Epithelial cell of proximal tubule (primary cell): ENCODE data around the gene MRPL4. TPM values are rescaled to one million over a fixed set of nuclear protein-coding genes. Genes with fewer than 3 reads are reported as not detected.

Experiments
- DNase-seq: peaks from one replicate; pipeline ENCODE4 v3.0.0-alpha.2; 2011; ENCODE audit warnings: low read depth
- H3K4me3 ChIP-seq: 2 replicates; pipeline ENCODE4 v1.5.1; 2011; ENCODE audit warnings: low read depth, mild to moderate bottlenecking, low read length
- total RNA-seq: library from RNA; depleted of rRNA; stranded (reverse); fragments of >200 nt; gene quantifications from 2 replicates; pipeline ENCODE4 v1.2.3, GENCODE V29; 2015
- TF ChIP-seq, protein P1 (sequence below): conservative IDR thresholded peaks from 2 replicates; pipeline ENCODE4 v1.5.1; 2012; ENCODE audit warnings: low read depth, mild to moderate bottlenecking, low read length

The MRPL4 gene
- total RNA-seq, 1 donor from 2014 or later: 104 TPM

DNA sequence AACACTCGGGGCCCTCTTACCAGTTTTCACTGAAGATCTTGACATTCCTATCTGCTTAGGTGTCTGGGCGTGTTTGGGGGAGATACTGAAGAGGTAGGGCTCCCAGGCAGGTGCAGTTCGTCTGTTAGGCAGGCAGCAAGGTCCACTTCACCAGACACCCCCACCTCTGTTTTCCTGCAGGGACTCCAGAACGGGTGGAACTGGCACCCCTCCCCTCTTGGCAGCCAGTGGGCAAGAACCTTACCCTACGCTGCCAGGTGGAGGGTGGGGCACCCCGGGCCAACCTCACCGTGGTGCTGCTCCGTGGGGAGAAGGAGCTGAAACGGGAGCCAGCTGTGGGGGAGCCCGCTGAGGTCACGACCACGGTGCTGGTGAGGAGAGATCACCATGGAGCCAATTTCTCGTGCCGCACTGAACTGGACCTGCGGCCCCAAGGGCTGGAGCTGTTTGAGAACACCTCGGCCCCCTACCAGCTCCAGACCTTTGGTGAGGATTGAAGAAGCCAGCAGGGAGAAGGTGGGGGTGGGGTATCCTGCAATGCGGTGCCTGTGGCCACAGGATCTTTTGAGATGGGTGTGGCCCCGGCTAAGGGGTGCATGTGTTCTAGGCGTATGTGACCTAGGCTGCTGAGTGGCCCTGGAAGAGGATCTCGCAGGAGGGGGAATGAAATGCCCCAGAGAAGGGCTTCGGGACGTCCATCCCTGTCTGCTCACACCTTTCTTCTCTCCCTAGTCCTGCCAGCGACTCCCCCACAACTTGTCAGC, 31.5 kb downstream of the MRPL4 start:
- TF ChIP-seq, protein P1, sequence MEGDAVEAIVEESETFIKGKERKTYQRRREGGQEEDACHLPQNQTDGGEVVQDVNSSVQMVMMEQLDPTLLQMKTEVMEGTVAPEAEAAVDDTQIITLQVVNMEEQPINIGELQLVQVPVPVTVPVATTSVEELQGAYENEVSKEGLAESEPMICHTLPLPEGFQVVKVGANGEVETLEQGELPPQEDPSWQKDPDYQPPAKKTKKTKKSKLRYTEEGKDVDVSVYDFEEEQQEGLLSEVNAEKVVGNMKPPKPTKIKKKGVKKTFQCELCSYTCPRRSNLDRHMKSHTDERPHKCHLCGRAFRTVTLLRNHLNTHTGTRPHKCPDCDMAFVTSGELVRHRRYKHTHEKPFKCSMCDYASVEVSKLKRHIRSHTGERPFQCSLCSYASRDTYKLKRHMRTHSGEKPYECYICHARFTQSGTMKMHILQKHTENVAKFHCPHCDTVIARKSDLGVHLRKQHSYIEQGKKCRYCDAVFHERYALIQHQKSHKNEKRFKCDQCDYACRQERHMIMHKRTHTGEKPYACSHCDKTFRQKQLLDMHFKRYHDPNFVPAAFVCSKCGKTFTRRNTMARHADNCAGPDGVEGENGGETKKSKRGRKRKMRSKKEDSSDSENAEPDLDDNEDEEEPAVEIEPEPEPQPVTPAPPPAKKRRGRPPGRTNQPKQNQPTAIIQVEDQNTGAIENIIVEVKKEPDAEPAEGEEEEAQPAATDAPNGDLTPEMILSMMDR: no peak
- no peak overlapping the region for H3K4me3 ChIP-seq
- DNase-seq: no peak

DNA sequence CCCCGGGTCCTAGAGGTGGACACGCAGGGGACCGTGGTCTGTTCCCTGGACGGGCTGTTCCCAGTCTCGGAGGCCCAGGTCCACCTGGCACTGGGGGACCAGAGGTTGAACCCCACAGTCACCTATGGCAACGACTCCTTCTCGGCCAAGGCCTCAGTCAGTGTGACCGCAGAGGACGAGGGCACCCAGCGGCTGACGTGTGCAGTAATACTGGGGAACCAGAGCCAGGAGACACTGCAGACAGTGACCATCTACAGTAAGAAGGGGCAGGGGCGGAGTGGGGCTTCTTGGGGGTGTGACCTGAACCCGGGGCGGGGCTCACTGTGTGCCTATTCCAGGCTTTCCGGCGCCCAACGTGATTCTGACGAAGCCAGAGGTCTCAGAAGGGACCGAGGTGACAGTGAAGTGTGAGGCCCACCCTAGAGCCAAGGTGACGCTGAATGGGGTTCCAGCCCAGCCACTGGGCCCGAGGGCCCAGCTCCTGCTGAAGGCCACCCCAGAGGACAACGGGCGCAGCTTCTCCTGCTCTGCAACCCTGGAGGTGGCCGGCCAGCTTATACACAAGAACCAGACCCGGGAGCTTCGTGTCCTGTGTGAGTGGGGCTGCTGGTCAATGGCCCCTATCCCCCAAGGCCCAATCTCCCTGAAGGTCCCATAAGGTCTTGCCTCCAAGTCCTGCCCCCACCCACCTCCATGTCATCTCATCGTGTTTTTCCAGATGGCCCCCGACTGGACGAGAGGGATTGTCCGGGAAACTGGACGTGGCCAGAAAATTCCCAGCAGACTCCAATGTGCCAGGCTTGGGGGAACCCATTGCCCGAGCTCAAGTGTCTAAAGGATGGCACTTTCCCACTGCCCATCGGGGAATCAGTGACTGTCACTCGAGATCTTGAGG, 32.3 kb downstream of the MRPL4 start:
- TF ChIP-seq, protein P1: no peak
- DNase-seq: no peak
- H3K4me3 ChIP-seq: no peak overlapping the region

- TF ChIP-seq, protein P1: no peak
- H3K4me3 ChIP-seq: no peak overlapping the region
- DNase-seq: no peak
Observed at GRCh38 chr19:10284960-10285278, 32.9 kb downstream of the MRPL4 start.

GRCh38 chr19:10285393-10285792, 33.4 kb downstream of the MRPL4 start:
- H3K4me3 ChIP-seq: no peak overlapping the region
- TF ChIP-seq, protein P1: no peak
- no peak for DNase-seq

DNA sequence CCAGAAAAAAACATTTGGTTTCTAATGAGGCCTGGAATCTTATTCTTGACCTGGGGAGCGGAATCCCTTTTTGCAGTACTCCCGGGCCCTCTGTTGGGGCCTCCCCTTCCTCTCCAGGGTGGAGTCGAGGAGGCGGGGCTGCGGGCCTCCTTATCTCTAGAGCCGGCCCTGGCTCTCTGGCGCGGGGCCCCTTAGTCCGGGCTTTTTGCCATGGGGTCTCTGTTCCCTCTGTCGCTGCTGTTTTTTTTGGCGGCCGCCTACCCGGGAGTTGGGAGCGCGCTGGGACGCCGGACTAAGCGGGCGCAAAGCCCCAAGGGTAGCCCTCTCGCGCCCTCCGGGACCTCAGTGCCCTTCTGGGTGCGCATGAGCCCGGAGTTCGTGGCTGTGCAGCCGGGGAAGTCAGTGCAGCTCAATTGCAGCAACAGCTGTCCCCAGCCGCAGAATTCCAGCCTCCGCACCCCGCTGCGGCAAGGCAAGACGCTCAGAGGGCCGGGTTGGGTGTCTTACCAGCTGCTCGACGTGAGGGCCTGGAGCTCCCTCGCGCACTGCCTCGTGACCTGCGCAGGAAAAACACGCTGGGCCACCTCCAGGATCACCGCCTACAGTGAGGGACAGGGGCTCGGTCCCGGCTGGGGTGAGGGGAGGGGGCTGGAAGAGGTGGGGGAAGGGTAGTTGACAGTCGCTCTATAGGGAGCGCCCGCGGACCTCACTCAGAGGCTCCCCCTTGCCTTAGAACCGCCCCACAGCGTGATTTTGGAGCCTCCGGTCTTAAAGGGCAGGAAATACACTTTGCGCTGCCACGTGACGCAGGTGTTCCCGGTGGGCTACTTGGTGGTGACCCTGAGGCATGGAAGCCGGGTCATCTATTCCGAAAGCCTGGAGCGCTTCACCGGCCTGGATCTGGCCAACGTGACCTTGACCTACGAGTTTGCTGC, 35.1 kb downstream of the MRPL4 start, which contains the start of gene ICAM4:
Gene ICAM4, plus strand, starts transcription at position 153 of the 935 bp plus-strand sequence. Its CDS starts 58 bp downstream, at position 211.
- H3K4me3 ChIP-seq: no peak within 1 kb of the TSS
- TF ChIP-seq, protein P1: no peak
- DNase-seq: no peak

DNA sequence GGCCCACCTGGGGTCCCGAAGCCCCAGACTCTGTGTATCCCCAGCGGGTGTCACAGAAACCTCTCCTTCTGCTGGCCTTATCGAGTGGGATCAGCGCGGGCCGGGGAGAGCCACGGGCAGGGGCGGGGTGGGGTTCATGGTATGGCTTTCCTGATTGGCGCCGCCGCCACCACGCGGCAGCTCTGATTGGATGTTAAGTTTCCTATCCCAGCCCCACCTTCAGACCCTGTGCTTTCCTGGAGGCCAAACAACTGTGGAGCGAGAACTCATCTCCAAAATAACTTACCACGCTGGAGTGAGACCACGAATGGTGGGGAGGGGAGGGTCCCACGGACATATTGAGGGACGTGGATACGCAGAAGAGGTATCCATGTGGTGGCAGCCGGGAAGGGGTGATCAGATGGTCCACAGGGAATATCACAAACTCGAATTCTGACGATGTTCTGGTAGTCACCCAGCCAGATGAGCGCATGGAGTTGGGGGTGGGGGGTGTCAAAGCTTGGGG, 36.7 kb downstream of the MRPL4 start:
- TF ChIP-seq, protein P1: no peak
- peak overlapping the region; percentile 20 for H3K4me3 ChIP-seq
- no peak for DNase-seq
